ENCODE data around the gene HIVEP2.

Gene HIVEP2

GRCh38 chr6:142893088-142893487 lies 51.9 kb downstream of the HIVEP2 start:
- Histone ChIP-seq H3K27me3 (ENCODE audit: control insufficient read depth, insufficient read depth, low read length) (no peaks in the 10 kb centered on the region), H3K9me3 (ENCODE audit: control insufficient read depth, low read length) (no peaks in the 10 kb centered on the region), H3K4me1 (peaks cover 12% of the 10 kb centered on the region), H3K4me2 (ENCODE audit: low read length) (no peak overlapping the region), H3K27ac (no peak overlapping the region), H3K4me3 (ENCODE audit: low read depth, low read length) (no peak overlapping the region), H2AFZ (no peak overlapping the region), H3K79me2 (peaks cover 4% of the 10 kb centered on the region), H3K9ac (no peak overlapping the region), H3K36me3 (ENCODE audit: control insufficient read depth, insufficient read depth, low read length) (no peaks in the 10 kb centered on the region)
- TF ChIP-seq CTCF (IDR thresholded peaks at IDR 0.05): no peak

GRCh38 chr6:142892254-142893021 lies 52.5 kb downstream of the HIVEP2 start:
- H3K4me1 ChIP-seq: peaks cover 12% of the 10 kb centered on the region
- H3K9me3 ChIP-seq (ENCODE audit: control insufficient read depth, low read length): no peaks in the 10 kb centered on the region
- H3K79me2 ChIP-seq: peaks cover 2% of the 10 kb centered on the region
- no peak overlapping the region for H2AFZ ChIP-seq
- no peak overlapping the region for H3K27ac ChIP-seq
- H3K27me3 ChIP-seq (ENCODE audit: control insufficient read depth, insufficient read depth, low read length): no peaks in the 10 kb centered on the region
- H3K9ac ChIP-seq: no peak overlapping the region
- no peak overlapping the region for H3K4me3 ChIP-seq (ENCODE audit: low read depth, low read length)
- H3K36me3 ChIP-seq (ENCODE audit: control insufficient read depth, insufficient read depth, low read length): no peaks in the 10 kb centered on the region
- H3K4me2 ChIP-seq (ENCODE audit: low read length): no peak overlapping the region
- no peak for TF ChIP-seq CTCF (IDR thresholded peaks at IDR 0.05)

DNA sequence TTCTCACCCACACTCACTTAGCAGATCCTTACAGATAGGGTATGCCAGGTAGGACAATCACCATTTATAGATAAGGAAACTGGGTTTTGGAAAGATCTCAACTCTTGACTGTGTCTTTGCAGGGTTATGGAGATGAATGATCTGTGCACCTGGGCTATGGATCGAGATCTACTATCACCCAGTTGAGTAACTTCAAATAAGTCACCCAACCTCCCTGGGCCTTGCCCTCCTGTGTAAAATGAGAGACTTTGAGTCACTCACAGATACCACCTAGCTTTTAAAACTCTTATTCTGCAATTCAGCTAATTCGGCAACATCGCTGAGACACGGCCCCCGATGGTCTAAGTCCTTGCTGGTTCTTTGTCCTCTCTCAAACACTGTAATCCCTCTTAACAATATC lies 53.5 kb downstream of the HIVEP2 start:
- Histone ChIP-seq H2AFZ (no peak overlapping the region), H3K4me2 (ENCODE audit: low read length) (no peak overlapping the region), H3K9ac (no peak overlapping the region), H3K27ac (no peak overlapping the region), H3K79me2 (peaks cover 2% of the 10 kb centered on the region), H3K36me3 (ENCODE audit: control insufficient read depth, insufficient read depth, low read length) (no peaks in the 10 kb centered on the region), H3K27me3 (ENCODE audit: control insufficient read depth, insufficient read depth, low read length) (no peaks in the 10 kb centered on the region), H3K4me1 (peaks cover 12% of the 10 kb centered on the region), H3K9me3 (ENCODE audit: control insufficient read depth, low read length) (no peaks in the 10 kb centered on the region), H3K4me3 (ENCODE audit: low read depth, low read length) (no peak overlapping the region)
- TF ChIP-seq CTCF (IDR thresholded peaks at IDR 0.05): no peak

DNA sequence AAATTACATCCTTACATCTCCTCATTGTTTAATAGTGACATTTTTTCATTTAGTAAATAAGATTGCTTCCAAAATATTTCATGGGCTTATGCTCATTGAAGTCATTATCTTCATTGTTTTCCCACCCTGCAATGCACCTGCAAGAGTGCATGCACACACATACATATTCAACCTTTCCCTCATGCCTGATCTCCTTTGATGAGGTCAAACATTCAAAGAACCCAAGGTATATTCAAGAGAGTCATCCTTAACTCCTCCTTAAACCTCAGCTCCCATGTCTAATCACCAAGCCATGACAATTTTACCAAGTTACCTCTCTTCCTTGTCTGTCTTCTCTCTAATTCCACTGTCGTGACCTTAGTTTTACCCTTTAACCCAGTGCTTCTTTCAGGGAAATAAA lies 56.5 kb downstream of the HIVEP2 start:
- peaks cover 22% of the 10 kb centered on the region for H3K4me1 ChIP-seq
- no peak overlapping the region for H3K4me3 ChIP-seq (ENCODE audit: low read depth, low read length)
- no peak overlapping the region for H2AFZ ChIP-seq
- no peak overlapping the region for H3K27ac ChIP-seq
- H3K27me3 ChIP-seq (ENCODE audit: control insufficient read depth, insufficient read depth, low read length): no peaks in the 10 kb centered on the region
- no peak overlapping the region for H3K4me2 ChIP-seq (ENCODE audit: low read length)
- H3K9me3 ChIP-seq (ENCODE audit: control insufficient read depth, low read length): no peaks in the 10 kb centered on the region
- no peak overlapping the region for H3K9ac ChIP-seq
- H3K79me2 ChIP-seq: peaks cover 9% of the 10 kb centered on the region
- no peaks in the 10 kb centered on the region for H3K36me3 ChIP-seq (ENCODE audit: control insufficient read depth, insufficient read depth, low read length)
- TF ChIP-seq CTCF (IDR thresholded peaks at IDR 0.05): no peak

DNA sequence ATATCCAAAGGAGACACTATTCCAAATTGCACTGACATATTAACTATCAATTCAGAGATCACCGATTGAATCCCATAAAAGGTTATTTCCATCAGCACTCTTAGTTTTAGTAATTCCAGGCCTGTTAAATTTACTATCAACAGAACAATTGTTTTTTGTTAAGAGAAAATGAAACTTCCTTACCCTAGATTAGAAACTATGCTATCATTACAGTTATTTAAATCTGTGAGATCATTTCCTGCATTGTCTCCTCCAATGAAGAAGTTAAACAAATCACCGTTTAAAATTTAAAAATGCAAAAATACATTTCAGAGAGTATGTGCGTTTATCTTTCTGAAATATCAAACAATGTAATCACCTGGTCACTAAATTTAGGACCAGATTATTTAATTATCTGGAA lies 57.5 kb downstream of the HIVEP2 start:
- H3K27ac ChIP-seq: no peak overlapping the region
- H3K4me2 ChIP-seq (ENCODE audit: low read length): no peak overlapping the region
- H3K9me3 ChIP-seq (ENCODE audit: control insufficient read depth, low read length): no peaks in the 10 kb centered on the region
- H3K79me2 ChIP-seq: peaks cover 10% of the 10 kb centered on the region
- no peak overlapping the region for H3K9ac ChIP-seq
- H3K27me3 ChIP-seq (ENCODE audit: control insufficient read depth, insufficient read depth, low read length): no peaks in the 10 kb centered on the region
- H3K4me3 ChIP-seq (ENCODE audit: low read depth, low read length): no peak overlapping the region
- peaks cover 16% of the 10 kb centered on the region for H3K4me1 ChIP-seq
- no peak overlapping the region for H2AFZ ChIP-seq
- H3K36me3 ChIP-seq (ENCODE audit: control insufficient read depth, insufficient read depth, low read length): no peaks in the 10 kb centered on the region
- no peak for TF ChIP-seq CTCF (IDR thresholded peaks at IDR 0.05)

Measured in parathyroid adenoma (tissue), 2 donors.